A549 (cell line): ENCODE data around the gene IRX4.

Experiments
- CBX8 ChIP-seq: fragments of 200-600 bp; sonication (generic); IDR thresholded peaks from 2 replicates; pipeline ENCODE4 v1.6.1; 2016
- CHD2 ChIP-seq: fragments of 150-350 bp; IDR thresholded peaks from 2 replicates; pipeline ENCODE4 v1.6.1; 2014; ENCODE audit warnings: low read length; ENCODE audit not compliant: partially characterized antibody
- GATA3 ChIP-seq: IDR thresholded peaks from 2 replicates; pipeline ENCODE4 v1.6.1; 2012; ENCODE audit warnings: borderline replicate concordance
- KDM1A ChIP-seq: fragments of 200-600 bp; sonication (generic); IDR thresholded peaks from 2 replicates; pipeline ENCODE4 v1.6.1; 2016; ENCODE audit warnings: low read depth, mild to moderate bottlenecking
- POLR2A ChIP-seq: IDR thresholded peaks from 2 replicates; pipeline ENCODE4 v1.6.1; 2012; ENCODE audit warnings: mild to moderate bottlenecking, low read length
- TF ChIP-seq, protein P1 (sequence below): fragments of >200 bp; sonication (Bioruptor Twin); formaldehyde crosslinking; IDR thresholded peaks from 3 replicates; pipeline ENCODE4 v1.5.1; 2016

DNA sequence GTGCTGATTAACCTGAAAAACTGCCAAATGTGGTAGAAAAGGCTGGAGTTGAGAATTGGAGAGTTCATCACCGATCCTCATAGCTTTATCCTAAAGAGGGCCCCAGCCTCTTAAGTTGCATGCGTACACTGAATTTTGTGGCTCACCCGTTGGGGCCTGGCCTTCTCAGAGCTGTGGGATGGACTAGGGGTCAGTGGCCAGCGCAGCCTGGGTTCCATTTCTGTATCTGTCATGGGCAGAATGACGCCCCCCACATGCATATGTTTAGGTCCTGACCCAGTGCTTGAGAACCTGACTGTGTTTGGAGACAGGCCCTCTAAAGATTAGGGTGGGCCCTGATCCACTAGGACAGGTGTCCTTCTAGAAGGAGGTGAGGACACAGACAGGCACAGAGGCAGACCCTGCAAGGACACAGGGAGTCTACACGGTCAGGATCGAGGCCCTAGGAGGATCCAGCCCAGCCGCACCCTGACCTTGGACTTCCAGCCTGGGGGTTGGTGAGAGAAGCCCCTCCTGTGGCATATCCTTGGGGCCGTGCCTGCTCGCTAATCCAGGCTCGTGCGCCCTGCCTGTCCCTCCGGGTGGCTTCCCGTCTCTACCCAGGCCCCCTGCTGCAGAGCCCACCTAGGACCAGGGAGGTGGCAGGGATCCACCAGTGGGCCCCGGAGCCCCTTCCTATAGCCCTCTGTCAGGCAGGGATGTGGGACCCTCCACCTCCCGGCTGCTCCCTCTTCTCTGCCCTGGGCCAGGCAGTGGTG is 49.3 kb downstream of the IRX4 start:
- TF ChIP-seq KDM1A (no peak), CBX8 (no peak), CHD2 (no peak), GATA3 (no peak), POLR2A (no peak)
- TF ChIP-seq, protein P1, sequence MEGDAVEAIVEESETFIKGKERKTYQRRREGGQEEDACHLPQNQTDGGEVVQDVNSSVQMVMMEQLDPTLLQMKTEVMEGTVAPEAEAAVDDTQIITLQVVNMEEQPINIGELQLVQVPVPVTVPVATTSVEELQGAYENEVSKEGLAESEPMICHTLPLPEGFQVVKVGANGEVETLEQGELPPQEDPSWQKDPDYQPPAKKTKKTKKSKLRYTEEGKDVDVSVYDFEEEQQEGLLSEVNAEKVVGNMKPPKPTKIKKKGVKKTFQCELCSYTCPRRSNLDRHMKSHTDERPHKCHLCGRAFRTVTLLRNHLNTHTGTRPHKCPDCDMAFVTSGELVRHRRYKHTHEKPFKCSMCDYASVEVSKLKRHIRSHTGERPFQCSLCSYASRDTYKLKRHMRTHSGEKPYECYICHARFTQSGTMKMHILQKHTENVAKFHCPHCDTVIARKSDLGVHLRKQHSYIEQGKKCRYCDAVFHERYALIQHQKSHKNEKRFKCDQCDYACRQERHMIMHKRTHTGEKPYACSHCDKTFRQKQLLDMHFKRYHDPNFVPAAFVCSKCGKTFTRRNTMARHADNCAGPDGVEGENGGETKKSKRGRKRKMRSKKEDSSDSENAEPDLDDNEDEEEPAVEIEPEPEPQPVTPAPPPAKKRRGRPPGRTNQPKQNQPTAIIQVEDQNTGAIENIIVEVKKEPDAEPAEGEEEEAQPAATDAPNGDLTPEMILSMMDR, result no peak
